OCI-LY1 (cell line): ENCODE measurements around the gene ADAMTS15.

Experiments
- H2AFZ ChIP-seq: fragments of 200-600 bp; sonication (generic), shearing (Covaris generic); 2 replicates; pipeline ENCODE4 v1.6.0; 2014; ENCODE audit warnings: antibody characterized with exemption, mild to moderate bottlenecking, low read length
- H3F3A ChIP-seq: fragments of 200-600 bp; sonication (generic), shearing (Covaris generic); 2 replicates; pipeline ENCODE4 v1.6.0; 2014; ENCODE audit warnings: mild to moderate bottlenecking, antibody characterized with exemption, low read length, moderate library complexity; ENCODE audit not compliant: insufficient read depth
- H3K27ac ChIP-seq: fragments of 200-600 bp; sonication (generic); 2 replicates; pipeline ENCODE4 v1.5.1; 2014; ENCODE audit warnings: low read length, mixed run types, mild to moderate bottlenecking, low read depth; ENCODE audit not compliant: poor library complexity, severe bottlenecking
- H3K27me3 ChIP-seq: fragments of 200-600 bp; sonication (generic); 2 replicates; pipeline ENCODE4 v1.6.0; 2014; ENCODE audit warnings: antibody characterized with exemption, mild to moderate bottlenecking, low read length, moderate library complexity; ENCODE audit not compliant: insufficient read depth
- H3K36me3 ChIP-seq: fragments of 200-600 bp; sonication (generic); 2 replicates; pipeline ENCODE4 v1.6.1; 2014; ENCODE audit warnings: mild to moderate bottlenecking, antibody characterized with exemption, low read length, moderate library complexity, mixed read lengths; ENCODE audit not compliant: insufficient read depth
- H3K4me1 ChIP-seq: fragments of 200-600 bp; sonication (generic); 2 replicates; pipeline ENCODE4 v1.5.1; 2014; ENCODE audit warnings: mild to moderate bottlenecking, low read length, moderate library complexity; ENCODE audit not compliant: insufficient read depth, severe bottlenecking
- H3K4me2 ChIP-seq: fragments of 200-600 bp; sonication (generic), shearing (Covaris generic); 2 replicates; pipeline ENCODE4 v1.6.1; 2014; ENCODE audit warnings: low read length
- H3K4me3 ChIP-seq: fragments of 200-600 bp; sonication (generic); 2 replicates; pipeline ENCODE4 v1.5.1; 2014; ENCODE audit warnings: low read length, low read depth, mild to moderate bottlenecking, mixed read lengths; ENCODE audit not compliant: poor library complexity, severe bottlenecking
- H3K79me2 ChIP-seq: fragments of 200-600 bp; shearing (Covaris generic); 2 replicates; pipeline ENCODE4 v1.6.1; 2016; ENCODE audit warnings: mixed run types, low read length, mixed read lengths; ENCODE audit not compliant: insufficient read depth
- H3K9ac ChIP-seq: fragments of 200-600 bp; sonication (generic), shearing (Covaris generic); 2 replicates; pipeline ENCODE4 v1.6.1; 2014; ENCODE audit warnings: mild to moderate bottlenecking, low read length, mixed read lengths
- H3K9me2 ChIP-seq: fragments of 200-600 bp; sonication (generic), shearing (Covaris generic); 2 replicates; pipeline ENCODE4 v1.6.1; 2014; ENCODE audit warnings: low read depth, mild to moderate bottlenecking, low read length, mixed read lengths
- H3K9me3 ChIP-seq: fragments of 200-600 bp; shearing (Covaris generic); 2 replicates; pipeline ENCODE4 v1.6.1; 2014; ENCODE audit warnings: low read length, mixed read lengths
- H4K20me1 ChIP-seq: fragments of 200-600 bp; sonication (generic), shearing (Covaris generic); 2 replicates; pipeline ENCODE4 v1.6.0; 2016; ENCODE audit warnings: mild to moderate bottlenecking, low read length; ENCODE audit not compliant: insufficient read depth
- CTCF ChIP-seq: fragments of 200-600 bp; sonication (generic), shearing (Covaris generic); IDR thresholded peaks from 2 replicates; pipeline ENCODE4 v1.5.1; 2017; ENCODE audit warnings: mild to moderate bottlenecking, antibody characterized with exemption, low read length, moderate library complexity, mixed read lengths
- EZH2 ChIP-seq: fragments of 200-600 bp; sonication (generic), shearing (Covaris generic); IDR thresholded peaks from 2 replicates; pipeline ENCODE4 v1.8.0; 2017; ENCODE audit warnings: borderline replicate concordance, mixed run types, mild to moderate bottlenecking, antibody characterized with exemption, low read length, moderate library complexity, mixed read lengths

ADAMTS15 gene

GRCh38 chr11:130404727-130405126 is 43.7 kb upstream of the ADAMTS15 start:
- Histone ChIP-seq H3K9ac (no peak overlapping the region), H3K36me3 (no peaks in the 10 kb centered on the region), H3K9me2 (no peaks in the 10 kb centered on the region), H3K27ac (no peak overlapping the region), H3K27me3 (no peaks in the 10 kb centered on the region), H3K4me2 (no peak overlapping the region), H3K79me2 (no peaks in the 10 kb centered on the region), H2AFZ (no peak overlapping the region), H3F3A (no peaks in the 10 kb centered on the region), H3K9me3 (no peaks in the 10 kb centered on the region), H3K4me3 (no peak overlapping the region), H4K20me1 (no peaks in the 10 kb centered on the region), H3K4me1 (no peaks in the 10 kb centered on the region)
- TF ChIP-seq EZH2: no peak
- TF ChIP-seq CTCF: no peak

GRCh38 chr11:130405428-130405827 is 43.0 kb upstream of the ADAMTS15 start:
- no peaks in the 10 kb centered on the region for H3K36me3 ChIP-seq
- H3F3A ChIP-seq: no peaks in the 10 kb centered on the region
- H2AFZ ChIP-seq: no peak overlapping the region
- no peaks in the 10 kb centered on the region for H3K9me3 ChIP-seq
- no peaks in the 10 kb centered on the region for H4K20me1 ChIP-seq
- H3K4me2 ChIP-seq: no peak overlapping the region
- no peak for TF ChIP-seq EZH2
- TF ChIP-seq CTCF: no peak
- H3K9me2 ChIP-seq: no peaks in the 10 kb centered on the region
- H3K4me1 ChIP-seq: no peaks in the 10 kb centered on the region
- no peaks in the 10 kb centered on the region for H3K79me2 ChIP-seq
- no peak overlapping the region for H3K4me3 ChIP-seq
- no peak overlapping the region for H3K9ac ChIP-seq
- H3K27me3 ChIP-seq: no peaks in the 10 kb centered on the region
- no peak overlapping the region for H3K27ac ChIP-seq

GRCh38 chr11:130407978-130408377 is 40.5 kb upstream of the ADAMTS15 start:
- TF ChIP-seq EZH2: no peak
- no peak for TF ChIP-seq CTCF
- H3K9me3 ChIP-seq: no peaks in the 10 kb centered on the region
- no peak overlapping the region for H3K27ac ChIP-seq
- H3F3A ChIP-seq: no peaks in the 10 kb centered on the region
- H3K79me2 ChIP-seq: no peaks in the 10 kb centered on the region
- no peak overlapping the region for H3K4me2 ChIP-seq
- H3K36me3 ChIP-seq: no peaks in the 10 kb centered on the region
- H4K20me1 ChIP-seq: no peaks in the 10 kb centered on the region
- H3K9me2 ChIP-seq: no peaks in the 10 kb centered on the region
- no peak overlapping the region for H3K4me3 ChIP-seq
- H3K9ac ChIP-seq: no peak overlapping the region
- no peaks in the 10 kb centered on the region for H3K4me1 ChIP-seq
- no peaks in the 10 kb centered on the region for H3K27me3 ChIP-seq
- no peak overlapping the region for H2AFZ ChIP-seq
